Measurements from ENCODE around the gene HOMER1.

- TF ChIP-seq TAF1 (IDR thresholded peaks at IDR 0.05; ENCODE audit: low read depth) (no peak), REST (IDR thresholded peaks at IDR 0.05; ENCODE audit: borderline replicate concordance) (no peak)
These were observed 116.9 kb downstream of the HOMER1 start for GRCh38 chr5:79397080-79397479.

All from neural cell (in vitro differentiated cells).